Chondrocyte (in vitro differentiated cells): ENCODE results near the gene CIT. TPM values are rescaled to one million over a fixed set of nuclear protein-coding genes. Genes with fewer than 3 reads are reported as not detected.

ENCODE experiments used
- DNase-seq: peaks from one replicate; pipeline ENCODE4 v3.0.0; 2021; ENCODE audit warnings: mixed read lengths, low spot score
- H3K27ac Mint-ChIP-seq: one replicate; pipeline ENCODE4 v1.8.0; 2021; ENCODE audit warnings: mild to moderate bottlenecking, moderate library complexity, mixed read lengths; ENCODE audit not compliant: unreplicated experiment
- H3K27me3 Mint-ChIP-seq: 2 replicates; pipeline ENCODE4 v1.8.0; 2021; ENCODE audit warnings: low read depth, mixed read lengths
- H3K36me3 Mint-ChIP-seq: 2 replicates; pipeline ENCODE4 v1.8.0; 2021; ENCODE audit warnings: low read depth, mixed read lengths
- H3K4me1 Mint-ChIP-seq: 2 replicates; pipeline ENCODE4 v1.8.0; 2021; ENCODE audit warnings: low read depth, mild to moderate bottlenecking, mixed read lengths
- H3K4me3 Mint-ChIP-seq: one replicate; pipeline ENCODE4 v1.8.0; 2021; ENCODE audit warnings: mild to moderate bottlenecking, moderate library complexity, mixed read lengths; ENCODE audit not compliant: unreplicated experiment
- H3K9me3 Mint-ChIP-seq: 2 replicates; pipeline ENCODE4 v1.8.0; 2021; ENCODE audit warnings: low read depth, mixed read lengths
- CTCF ChIP-seq: fragments of 200-600 bp; sonication (generic); IDR thresholded peaks from 2 replicates; pipeline ENCODE4 v1.5.0; 2021; ENCODE audit warnings: antibody characterized with exemption, mild to moderate bottlenecking, moderate library complexity
- total RNA-seq: library from RNA; stranded (reverse); gene quantifications from 3 replicates; pipeline ENCODE4 v1.2.1, GENCODE V29; 2021

CIT gene
- total RNA-seq, 1 donor from 2014 or later = 9.9 TPM

- Mint-ChIP-seq H3K4me3 (peak overlapping the region; percentile 83), H3K27ac (no peak overlapping the region), H3K4me1 (peaks cover 18% of the 10 kb centered on the region), H3K36me3 (no peaks in the 10 kb centered on the region), H3K9me3 (peaks cover 5% of the 10 kb centered on the region), H3K27me3 (no peaks in the 10 kb centered on the region)
- TF ChIP-seq CTCF = no peak
- no peak for DNase-seq
Observed at GRCh38 chr12:119877639-119877948, 474 bp upstream of the CIT start.

GRCh38 chr12:119870457-119870856 is 6.7 kb downstream of the CIT start:
- no peak for TF ChIP-seq CTCF
- peaks cover 5% of the 10 kb centered on the region for H3K4me1 Mint-ChIP-seq
- H3K36me3 Mint-ChIP-seq = no peaks in the 10 kb centered on the region
- H3K27me3 Mint-ChIP-seq = no peaks in the 10 kb centered on the region
- DNase-seq = no peak
- no peak overlapping the region for H3K4me3 Mint-ChIP-seq
- H3K9me3 Mint-ChIP-seq = no peaks in the 10 kb centered on the region
- no peak overlapping the region for H3K27ac Mint-ChIP-seq

- Mint-ChIP-seq H3K36me3 (no peaks in the 10 kb centered on the region), H3K27ac (no peak overlapping the region), H3K4me3 (no peak overlapping the region), H3K27me3 (no peaks in the 10 kb centered on the region), H3K9me3 (no peaks in the 10 kb centered on the region), H3K4me1 (peaks cover 5% of the 10 kb centered on the region)
- TF ChIP-seq CTCF = no peak
- DNase-seq = no peak
Observed at GRCh38 chr12:119869720-119870119, 7.4 kb downstream of the CIT start.

GRCh38 chr12:119868992-119869391 is 8.1 kb downstream of the CIT start:
- DNase-seq = no peak
- no peak for TF ChIP-seq CTCF
- Mint-ChIP-seq H3K27me3 (no peaks in the 10 kb centered on the region), H3K4me3 (no peak overlapping the region), H3K4me1 (peaks cover 5% of the 10 kb centered on the region), H3K9me3 (no peaks in the 10 kb centered on the region), H3K27ac (no peak overlapping the region), H3K36me3 (no peaks in the 10 kb centered on the region)

- no peak for TF ChIP-seq CTCF
- Mint-ChIP-seq H3K36me3 (no peaks in the 10 kb centered on the region), H3K4me1 (peaks cover 1% of the 10 kb centered on the region)
Observed at GRCh38 chr12:119864591-119864990, 12.5 kb downstream of the CIT start.

More at GRCh38 chr12:119864591-119864990, 12.5 kb downstream of the CIT start:
- Mint-ChIP-seq H3K27me3 (no peaks in the 10 kb centered on the region), H3K27ac (no peak overlapping the region), H3K9me3 (no peaks in the 10 kb centered on the region), H3K4me3 (no peak overlapping the region)
- no peak for DNase-seq
